HK-2 (cell line): ENCODE results near the gene SMG6.

ENCODE experiments used
- DNase-seq: peaks from one replicate; pipeline ENCODE4 v3.0.0-alpha.2; 2018; ENCODE audit not compliant: unreplicated experiment

SMG6 gene

GRCh38 chr17:2105663-2106062 is 197.9 kb downstream of the SMG6 start:
- DNase-seq, result no peak

- no peak for DNase-seq
These were observed 200.4 kb downstream of the SMG6 start for GRCh38 chr17:2102931-2103809.

- peak; percentile 66 for DNase-seq
These were observed 201.9 kb downstream of the SMG6 start for GRCh38 chr17:2101448-2102257.

GRCh38 chr17:2095536-2095910 is 208.1 kb downstream of the SMG6 start:
- no peak for DNase-seq

GRCh38 chr17:2094891-2095535 is 208.6 kb downstream of the SMG6 start:
- DNase-seq, result no peak

- DNase-seq, result no peak
These were observed 210.2 kb downstream of the SMG6 start for GRCh38 chr17:2093349-2093748.

GRCh38 chr17:2092253-2092652 is 211.3 kb downstream of the SMG6 start:
- no peak for DNase-seq

GRCh38 chr17:2090804-2091534 is 212.6 kb downstream of the SMG6 start:
- peak; percentile 70 for DNase-seq

- no peak for DNase-seq
These were observed 213.4 kb downstream of the SMG6 start for GRCh38 chr17:2090210-2090641.

GRCh38 chr17:2089021-2089422 is 214.6 kb downstream of the SMG6 start:
- no peak for DNase-seq

- DNase-seq, result no peak
These were observed 215.9 kb downstream of the SMG6 start for GRCh38 chr17:2087597-2088211.

- no peak for DNase-seq
These were observed 217.3 kb downstream of the SMG6 start for GRCh38 chr17:2086306-2086705.

- no peak for DNase-seq
These were observed 218.0 kb downstream of the SMG6 start for GRCh38 chr17:2085648-2085949.

- DNase-seq, result no peak
These were observed 218.6 kb downstream of the SMG6 start for GRCh38 chr17:2084766-2085647.

- DNase-seq, result no peak
These were observed 219.4 kb downstream of the SMG6 start for GRCh38 chr17:2084036-2084765.

GRCh38 chr17:2083613-2084035 is 220.0 kb downstream of the SMG6 start:
- DNase-seq, result no peak

GRCh38 chr17:2082003-2082781 is 221.4 kb downstream of the SMG6 start:
- DNase-seq, result no peak

- DNase-seq, result no peak
These were observed 222.0 kb downstream of the SMG6 start for GRCh38 chr17:2081564-2081963.

GRCh38 chr17:2077040-2077439 is 226.5 kb downstream of the SMG6 start:
- no peak for DNase-seq
